Measurements from ENCODE around the gene ANKS6. TPM values are rescaled to one million over a fixed set of nuclear protein-coding genes. Genes with fewer than 3 reads are reported as not detected.
A peak's percentile ranks its signal among the peaks of the same experiment; 100 is the strongest.

Gene ANKS6
- total RNA-seq, 1 donor from 2014 or later = 17.2 TPM

DNA sequence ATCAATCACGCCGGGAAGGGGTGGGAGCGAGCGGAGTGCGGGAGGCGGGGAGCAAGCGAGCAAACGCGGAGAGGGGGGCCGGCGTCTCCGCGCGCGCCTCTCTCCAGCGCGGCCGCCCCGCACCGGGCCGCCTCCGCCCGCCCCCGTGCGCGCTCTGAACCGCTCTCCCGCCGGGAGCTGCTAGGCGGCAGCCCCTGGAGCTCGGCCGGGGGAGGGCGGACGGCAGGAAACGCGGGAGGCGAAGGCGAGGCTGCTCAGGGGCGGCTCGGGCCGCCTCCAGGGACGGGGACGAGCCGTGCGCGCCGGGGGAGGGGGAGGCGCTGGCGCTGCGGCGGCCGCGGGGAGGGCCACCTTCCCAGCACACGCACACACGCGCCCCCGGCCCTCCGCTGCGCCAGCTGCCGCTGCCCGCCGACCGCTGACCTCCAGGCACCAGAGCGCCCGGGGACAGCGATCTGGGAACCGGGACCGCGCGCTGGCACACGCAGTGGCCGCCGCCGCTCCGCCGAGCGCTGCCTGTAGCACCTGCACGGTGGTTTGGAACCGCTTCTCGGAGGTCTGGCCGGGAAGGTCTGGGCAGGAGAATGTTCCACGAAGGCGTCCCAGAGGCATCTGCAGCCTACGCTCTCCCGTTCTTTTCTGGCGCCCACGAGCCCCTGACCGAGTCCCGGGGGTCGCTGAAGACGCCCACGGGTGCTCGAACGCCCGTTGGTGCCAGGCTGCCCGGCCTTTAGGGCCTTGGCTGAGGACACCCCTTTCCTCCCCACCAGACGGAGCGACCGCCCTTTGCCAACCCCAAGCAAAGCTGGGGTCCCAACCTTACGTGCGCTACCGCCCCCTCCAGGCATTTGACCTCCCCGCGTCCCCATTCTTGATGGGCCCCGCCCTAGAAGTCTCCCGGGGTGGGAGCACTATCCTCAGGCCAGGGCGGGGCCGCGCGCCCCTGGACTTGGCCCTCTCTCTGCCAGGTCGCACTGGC, 87.1 kb downstream of the ANKS6 start, which contains the start of gene GABBR2:
GABBR2 (minus strand) TSS at position 3 of the 979 bp plus-strand sequence. CDS start 198 bp downstream, outside the sequence.
- TF ChIP-seq, protein P1, sequence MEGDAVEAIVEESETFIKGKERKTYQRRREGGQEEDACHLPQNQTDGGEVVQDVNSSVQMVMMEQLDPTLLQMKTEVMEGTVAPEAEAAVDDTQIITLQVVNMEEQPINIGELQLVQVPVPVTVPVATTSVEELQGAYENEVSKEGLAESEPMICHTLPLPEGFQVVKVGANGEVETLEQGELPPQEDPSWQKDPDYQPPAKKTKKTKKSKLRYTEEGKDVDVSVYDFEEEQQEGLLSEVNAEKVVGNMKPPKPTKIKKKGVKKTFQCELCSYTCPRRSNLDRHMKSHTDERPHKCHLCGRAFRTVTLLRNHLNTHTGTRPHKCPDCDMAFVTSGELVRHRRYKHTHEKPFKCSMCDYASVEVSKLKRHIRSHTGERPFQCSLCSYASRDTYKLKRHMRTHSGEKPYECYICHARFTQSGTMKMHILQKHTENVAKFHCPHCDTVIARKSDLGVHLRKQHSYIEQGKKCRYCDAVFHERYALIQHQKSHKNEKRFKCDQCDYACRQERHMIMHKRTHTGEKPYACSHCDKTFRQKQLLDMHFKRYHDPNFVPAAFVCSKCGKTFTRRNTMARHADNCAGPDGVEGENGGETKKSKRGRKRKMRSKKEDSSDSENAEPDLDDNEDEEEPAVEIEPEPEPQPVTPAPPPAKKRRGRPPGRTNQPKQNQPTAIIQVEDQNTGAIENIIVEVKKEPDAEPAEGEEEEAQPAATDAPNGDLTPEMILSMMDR (IDR thresholded peaks at IDR 0.05; ENCODE audit: unreplicated experiment) = no peak
- DNase-seq (ENCODE audit: low spot score) = peak; percentile 28

GRCh38 chr9:98708103-98708932, 88.0 kb downstream of the ANKS6 start:
- Mint-ChIP-seq H3K27me3 (ENCODE audit: unreplicated experiment) (peaks cover 27% of the 10 kb centered on the region), H3K4me3 (ENCODE audit: unreplicated experiment) (peak overlapping the region; percentile 62), H3K27ac (ENCODE audit: unreplicated experiment) (no peak overlapping the region), H3K4me1 (ENCODE audit: unreplicated experiment) (peaks cover 9% of the 10 kb centered on the region), H3K9me3 (ENCODE audit: unreplicated experiment) (no peaks in the 10 kb centered on the region), H3K36me3 (ENCODE audit: low read depth, unreplicated experiment) (peaks cover 5% of the 10 kb centered on the region)
- no peak for DNase-seq (ENCODE audit: low spot score)
- TF ChIP-seq, protein P1 (IDR thresholded peaks at IDR 0.05; ENCODE audit: unreplicated experiment) = no peak

More for the DNA sequence above, 87.1 kb downstream of the ANKS6 start, which contains the start of gene GABBR2:
- Mint-ChIP-seq H3K4me3 (ENCODE audit: unreplicated experiment) (peak within 1 kb of the TSS; percentile 62), H3K9me3 (ENCODE audit: unreplicated experiment) (no peaks in the 10 kb centered on the region), H3K27ac (ENCODE audit: unreplicated experiment) (no peak within 1 kb of the TSS), H3K4me1 (ENCODE audit: unreplicated experiment) (peaks cover 9% of the 10 kb centered on the region), H3K27me3 (ENCODE audit: unreplicated experiment) (peaks cover 27% of the 10 kb centered on the region), H3K36me3 (ENCODE audit: low read depth, unreplicated experiment) (peaks cover 5% of the 10 kb centered on the region)

DNA sequence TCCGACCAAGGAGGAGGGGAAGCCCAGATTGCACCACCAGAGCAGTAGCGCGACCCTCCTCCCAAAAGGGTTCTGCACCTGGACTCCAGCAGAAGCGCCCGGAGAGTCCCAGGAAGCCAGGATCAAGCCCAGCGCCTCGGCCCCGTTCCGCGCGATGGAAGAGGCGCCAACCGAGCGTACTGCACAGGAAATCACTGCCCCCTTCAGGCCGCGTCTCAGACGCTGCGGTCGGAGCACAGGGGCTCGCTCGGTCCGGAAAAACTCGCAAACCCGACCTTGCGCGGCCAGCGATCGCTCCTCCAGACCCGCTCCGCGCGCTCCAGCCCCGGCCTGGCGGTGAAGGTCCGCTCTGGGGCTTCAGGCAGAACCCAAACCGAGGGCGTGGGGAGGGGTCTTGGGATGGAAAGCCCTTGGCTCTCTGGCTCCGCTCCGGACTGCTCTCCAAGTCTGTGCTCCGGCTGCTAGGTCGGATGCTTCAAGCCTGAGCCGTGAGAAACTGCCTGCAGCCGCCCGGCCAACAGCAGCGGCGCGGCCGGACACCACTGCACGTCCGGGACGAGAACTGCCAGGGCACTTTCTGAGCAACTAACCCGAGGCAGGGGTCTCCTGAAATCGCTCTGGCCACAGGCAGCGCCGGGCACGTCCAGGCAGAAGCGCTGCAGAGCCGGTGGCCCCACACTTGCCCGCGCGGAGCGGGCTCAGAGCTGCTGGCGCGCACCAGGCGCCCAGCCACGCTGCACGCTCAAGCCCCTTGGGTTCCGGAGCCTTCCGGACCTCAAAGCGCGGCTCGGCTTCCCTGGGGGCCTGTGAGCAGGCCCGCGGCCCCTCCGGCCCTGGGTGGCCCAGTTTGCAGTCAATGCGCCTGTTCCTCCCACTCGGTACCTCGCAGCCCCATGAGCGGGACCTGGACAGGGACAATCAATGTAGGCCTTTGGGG, 88.9 kb downstream of the ANKS6 start:
- H3K27me3 Mint-ChIP-seq (ENCODE audit: unreplicated experiment) = peaks cover 27% of the 10 kb centered on the region
- H3K9me3 Mint-ChIP-seq (ENCODE audit: unreplicated experiment) = no peaks in the 10 kb centered on the region
- H3K36me3 Mint-ChIP-seq (ENCODE audit: low read depth, unreplicated experiment) = peaks cover 5% of the 10 kb centered on the region
- no peak overlapping the region for H3K4me3 Mint-ChIP-seq (ENCODE audit: unreplicated experiment)
- DNase-seq (ENCODE audit: low spot score) = peak; percentile 72
- peaks cover 9% of the 10 kb centered on the region for H3K4me1 Mint-ChIP-seq (ENCODE audit: unreplicated experiment)
- TF ChIP-seq, protein P1 (IDR thresholded peaks at IDR 0.05; ENCODE audit: unreplicated experiment) = peak; percentile 49
- H3K27ac Mint-ChIP-seq (ENCODE audit: unreplicated experiment) = no peak overlapping the region

DNA sequence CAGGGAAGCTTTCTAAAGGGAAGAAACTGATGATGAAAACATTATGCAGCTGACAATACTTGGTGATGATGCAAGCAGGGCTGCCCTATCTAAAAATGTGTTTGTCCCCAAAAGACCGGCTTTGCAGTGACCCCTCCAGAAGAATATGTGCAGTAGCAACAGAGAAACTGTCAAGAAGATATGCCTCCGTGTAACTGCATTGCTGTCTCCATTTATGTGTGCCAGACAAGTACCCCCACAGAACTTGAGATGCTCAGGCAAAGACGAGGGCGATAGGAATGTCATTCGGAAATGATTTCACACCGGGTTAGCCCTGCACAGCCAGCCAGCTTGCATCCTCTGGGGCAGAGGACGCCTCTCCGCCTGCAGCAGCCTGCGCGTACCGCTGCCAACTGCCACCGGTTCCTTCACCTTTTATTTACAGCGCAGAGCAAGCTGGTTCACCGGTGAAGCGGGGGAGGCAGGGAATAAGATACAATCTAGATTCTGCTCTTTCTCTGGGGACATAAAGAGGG, 89.6 kb downstream of the ANKS6 start:
- no peak for DNase-seq (ENCODE audit: low spot score)
- H3K27ac Mint-ChIP-seq (ENCODE audit: unreplicated experiment) = no peak overlapping the region
- TF ChIP-seq, protein P1 (IDR thresholded peaks at IDR 0.05; ENCODE audit: unreplicated experiment) = no peak
- peaks cover 5% of the 10 kb centered on the region for H3K36me3 Mint-ChIP-seq (ENCODE audit: low read depth, unreplicated experiment)
- H3K9me3 Mint-ChIP-seq (ENCODE audit: unreplicated experiment) = no peaks in the 10 kb centered on the region
- H3K4me3 Mint-ChIP-seq (ENCODE audit: unreplicated experiment) = peak overlapping the region; percentile 35
- H3K27me3 Mint-ChIP-seq (ENCODE audit: unreplicated experiment) = peaks cover 30% of the 10 kb centered on the region
- H3K4me1 Mint-ChIP-seq (ENCODE audit: unreplicated experiment) = peaks cover 9% of the 10 kb centered on the region
